H1 (cell line): ENCODE measurements around the gene ZNF74. TPM values are rescaled to one million over a fixed set of nuclear protein-coding genes. Genes with fewer than 3 reads are reported as not detected.

Experiments
- polyA plus RNA-seq, 7 experiments: library from polyadenylated mRNA; depleted of rRNA in 3 of 7; stranded (reverse) in 5 of 7; unstranded in 2 of 7; fragments of >200 nt in 5 of 7; fragments of 200-250 nt in 2 of 7; gene quantifications; 1 replicate in 5 of 7; 2 replicates in 1 of 7; 4 replicates in 1 of 7; pipeline versions ENCODE4 v1.2.1 to v1.2.3, GENCODE V29; 2011 to 2013; ENCODE audit warnings: missing spikeins in 2 of 7, mixed read lengths in 2 of 7
- total RNA-seq: library from RNA; stranded (reverse); fragmentation: NEBNext Ultra II Directional; extraction: Animal tissue kit (Norgen Biotek cat#: 25700); gene quantifications from 2 replicates; pipeline ENCODE4 v1.2.1, GENCODE V29; 2021
- TF ChIP-seq, protein P1 (sequence below): fragments of 300-600 bp; sonication (generic); IDR thresholded peaks from 2 replicates; pipeline ENCODE4 v1.7.1; 2012; ENCODE audit warnings: low read length, moderate library complexity, mild to moderate bottlenecking, inconsistent platforms; ENCODE audit not compliant: insufficient replicate concordance

The ZNF74 gene
- total and polyA plus RNA-seq, 2 of the 8 experiments (the other 6 are each of a cell fraction or from before 2014, with no cell fraction given), result 29.7 to 45.7 TPM

DNA sequence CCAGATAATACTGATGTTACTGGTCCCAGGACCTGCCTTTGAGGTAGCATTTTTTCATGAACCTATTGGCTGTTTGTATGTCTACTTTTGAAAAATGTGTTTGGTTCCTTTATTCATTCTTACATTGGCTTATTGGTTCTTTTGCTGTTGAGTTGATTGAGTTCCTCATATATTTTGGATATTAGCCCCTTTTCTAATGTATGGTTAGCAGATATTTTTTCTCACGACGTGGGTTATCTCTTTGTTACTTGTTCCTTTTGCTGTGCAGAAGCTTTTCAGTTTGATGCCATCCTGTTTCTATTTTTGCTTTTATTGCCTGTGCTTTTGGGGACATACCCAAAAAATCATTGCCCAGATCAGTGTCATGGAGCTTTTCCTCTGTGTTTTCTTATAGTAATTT, 9.8 kb upstream of the ZNF74 start (continued):
- TF ChIP-seq, protein P1, sequence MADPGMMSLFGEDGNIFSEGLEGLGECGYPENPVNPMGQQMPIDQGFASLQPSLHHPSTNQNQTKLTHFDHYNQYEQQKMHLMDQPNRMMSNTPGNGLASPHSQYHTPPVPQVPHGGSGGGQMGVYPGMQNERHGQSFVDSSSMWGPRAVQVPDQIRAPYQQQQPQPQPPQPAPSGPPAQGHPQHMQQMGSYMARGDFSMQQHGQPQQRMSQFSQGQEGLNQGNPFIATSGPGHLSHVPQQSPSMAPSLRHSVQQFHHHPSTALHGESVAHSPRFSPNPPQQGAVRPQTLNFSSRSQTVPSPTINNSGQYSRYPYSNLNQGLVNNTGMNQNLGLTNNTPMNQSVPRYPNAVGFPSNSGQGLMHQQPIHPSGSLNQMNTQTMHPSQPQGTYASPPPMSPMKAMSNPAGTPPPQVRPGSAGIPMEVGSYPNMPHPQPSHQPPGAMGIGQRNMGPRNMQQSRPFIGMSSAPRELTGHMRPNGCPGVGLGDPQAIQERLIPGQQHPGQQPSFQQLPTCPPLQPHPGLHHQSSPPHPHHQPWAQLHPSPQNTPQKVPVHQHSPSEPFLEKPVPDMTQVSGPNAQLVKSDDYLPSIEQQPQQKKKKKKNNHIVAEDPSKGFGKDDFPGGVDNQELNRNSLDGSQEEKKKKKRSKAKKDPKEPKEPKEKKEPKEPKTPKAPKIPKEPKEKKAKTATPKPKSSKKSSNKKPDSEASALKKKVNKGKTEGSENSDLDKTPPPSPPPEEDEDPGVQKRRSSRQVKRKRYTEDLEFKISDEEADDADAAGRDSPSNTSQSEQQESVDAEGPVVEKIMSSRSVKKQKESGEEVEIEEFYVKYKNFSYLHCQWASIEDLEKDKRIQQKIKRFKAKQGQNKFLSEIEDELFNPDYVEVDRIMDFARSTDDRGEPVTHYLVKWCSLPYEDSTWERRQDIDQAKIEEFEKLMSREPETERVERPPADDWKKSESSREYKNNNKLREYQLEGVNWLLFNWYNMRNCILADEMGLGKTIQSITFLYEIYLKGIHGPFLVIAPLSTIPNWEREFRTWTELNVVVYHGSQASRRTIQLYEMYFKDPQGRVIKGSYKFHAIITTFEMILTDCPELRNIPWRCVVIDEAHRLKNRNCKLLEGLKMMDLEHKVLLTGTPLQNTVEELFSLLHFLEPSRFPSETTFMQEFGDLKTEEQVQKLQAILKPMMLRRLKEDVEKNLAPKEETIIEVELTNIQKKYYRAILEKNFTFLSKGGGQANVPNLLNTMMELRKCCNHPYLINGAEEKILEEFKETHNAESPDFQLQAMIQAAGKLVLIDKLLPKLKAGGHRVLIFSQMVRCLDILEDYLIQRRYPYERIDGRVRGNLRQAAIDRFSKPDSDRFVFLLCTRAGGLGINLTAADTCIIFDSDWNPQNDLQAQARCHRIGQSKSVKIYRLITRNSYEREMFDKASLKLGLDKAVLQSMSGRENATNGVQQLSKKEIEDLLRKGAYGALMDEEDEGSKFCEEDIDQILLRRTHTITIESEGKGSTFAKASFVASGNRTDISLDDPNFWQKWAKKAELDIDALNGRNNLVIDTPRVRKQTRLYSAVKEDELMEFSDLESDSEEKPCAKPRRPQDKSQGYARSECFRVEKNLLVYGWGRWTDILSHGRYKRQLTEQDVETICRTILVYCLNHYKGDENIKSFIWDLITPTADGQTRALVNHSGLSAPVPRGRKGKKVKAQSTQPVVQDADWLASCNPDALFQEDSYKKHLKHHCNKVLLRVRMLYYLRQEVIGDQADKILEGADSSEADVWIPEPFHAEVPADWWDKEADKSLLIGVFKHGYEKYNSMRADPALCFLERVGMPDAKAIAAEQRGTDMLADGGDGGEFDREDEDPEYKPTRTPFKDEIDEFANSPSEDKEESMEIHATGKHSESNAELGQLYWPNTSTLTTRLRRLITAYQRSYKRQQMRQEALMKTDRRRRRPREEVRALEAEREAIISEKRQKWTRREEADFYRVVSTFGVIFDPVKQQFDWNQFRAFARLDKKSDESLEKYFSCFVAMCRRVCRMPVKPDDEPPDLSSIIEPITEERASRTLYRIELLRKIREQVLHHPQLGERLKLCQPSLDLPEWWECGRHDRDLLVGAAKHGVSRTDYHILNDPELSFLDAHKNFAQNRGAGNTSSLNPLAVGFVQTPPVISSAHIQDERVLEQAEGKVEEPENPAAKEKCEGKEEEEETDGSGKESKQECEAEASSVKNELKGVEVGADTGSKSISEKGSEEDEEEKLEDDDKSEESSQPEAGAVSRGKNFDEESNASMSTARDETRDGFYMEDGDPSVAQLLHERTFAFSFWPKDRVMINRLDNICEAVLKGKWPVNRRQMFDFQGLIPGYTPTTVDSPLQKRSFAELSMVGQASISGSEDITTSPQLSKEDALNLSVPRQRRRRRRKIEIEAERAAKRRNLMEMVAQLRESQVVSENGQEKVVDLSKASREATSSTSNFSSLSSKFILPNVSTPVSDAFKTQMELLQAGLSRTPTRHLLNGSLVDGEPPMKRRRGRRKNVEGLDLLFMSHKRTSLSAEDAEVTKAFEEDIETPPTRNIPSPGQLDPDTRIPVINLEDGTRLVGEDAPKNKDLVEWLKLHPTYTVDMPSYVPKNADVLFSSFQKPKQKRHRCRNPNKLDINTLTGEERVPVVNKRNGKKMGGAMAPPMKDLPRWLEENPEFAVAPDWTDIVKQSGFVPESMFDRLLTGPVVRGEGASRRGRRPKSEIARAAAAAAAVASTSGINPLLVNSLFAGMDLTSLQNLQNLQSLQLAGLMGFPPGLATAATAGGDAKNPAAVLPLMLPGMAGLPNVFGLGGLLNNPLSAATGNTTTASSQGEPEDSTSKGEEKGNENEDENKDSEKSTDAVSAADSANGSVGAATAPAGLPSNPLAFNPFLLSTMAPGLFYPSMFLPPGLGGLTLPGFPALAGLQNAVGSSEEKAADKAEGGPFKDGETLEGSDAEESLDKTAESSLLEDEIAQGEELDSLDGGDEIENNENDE, result no peak
